Measurements from ENCODE around the gene AFG1L.
"Not testable (repeated sequence)": the region's sequence is repeated elsewhere in the genome, so short reads cannot be mapped to it uniquely, and the experiment has no call there.

The AFG1L gene

DNA sequence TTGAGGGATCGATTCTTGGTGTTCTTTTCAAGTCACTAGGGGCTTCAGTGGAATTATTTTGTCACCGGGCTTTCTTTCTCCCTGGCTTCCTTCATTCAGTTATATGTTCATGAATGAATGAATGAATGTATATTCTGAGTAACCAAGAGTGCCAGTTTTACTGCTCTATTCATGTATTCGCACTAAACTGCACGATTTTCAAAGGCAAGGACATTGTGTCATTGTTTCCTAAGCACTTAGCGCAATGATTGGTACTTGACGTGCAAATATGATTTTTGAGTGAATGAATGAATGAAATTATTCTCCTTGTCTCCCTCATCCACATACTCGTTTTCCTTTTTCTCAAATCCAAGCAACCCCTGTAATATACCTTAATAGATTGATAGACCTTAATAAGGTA lies 822 bp downstream of the AFG1L start:
- TF ChIP-seq JUND (IDR thresholded peaks at IDR 0.05; ENCODE audit: low read depth), result no peak
- DNase-seq (ENCODE audit: low read depth in 1 of 2, low spot score in 1 of 2), result no peak

DNA sequence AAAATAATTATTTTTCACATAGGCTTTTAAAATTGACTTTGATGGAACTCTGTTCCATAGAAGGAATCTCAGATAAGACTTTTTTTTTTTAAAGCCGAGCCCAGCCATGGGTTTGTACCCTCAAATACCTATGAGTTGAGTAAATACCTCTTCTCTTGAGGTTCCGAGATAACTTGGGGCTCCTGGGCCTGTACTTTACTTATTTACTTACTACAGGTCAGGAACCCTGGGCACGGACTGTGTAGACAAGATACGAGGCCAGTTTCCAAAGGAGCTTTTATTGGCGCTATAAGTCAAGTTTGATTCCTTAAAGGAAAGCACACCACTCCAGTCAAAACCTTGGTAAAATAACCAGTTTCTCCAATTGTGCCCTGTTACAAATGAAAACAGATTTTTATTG lies 7.5 kb downstream of the AFG1L start:
- in situ Hi-C loops (cut with HindIII; ENCODE audit: low pct_unique_long_range_greater_than_20kb, low sequenced_read_pairs), result no loop called here
- no peak for DNase-seq (ENCODE audit: low read depth in 1 of 2, low spot score in 1 of 2)
- TF ChIP-seq JUND (IDR thresholded peaks at IDR 0.05; ENCODE audit: low read depth), result no peak

More for the DNA sequence above, 822 bp downstream of the AFG1L start:
- in situ Hi-C loops (cut with HindIII; ENCODE audit: low pct_unique_long_range_greater_than_20kb, low sequenced_read_pairs), result no loop called here

DNA sequence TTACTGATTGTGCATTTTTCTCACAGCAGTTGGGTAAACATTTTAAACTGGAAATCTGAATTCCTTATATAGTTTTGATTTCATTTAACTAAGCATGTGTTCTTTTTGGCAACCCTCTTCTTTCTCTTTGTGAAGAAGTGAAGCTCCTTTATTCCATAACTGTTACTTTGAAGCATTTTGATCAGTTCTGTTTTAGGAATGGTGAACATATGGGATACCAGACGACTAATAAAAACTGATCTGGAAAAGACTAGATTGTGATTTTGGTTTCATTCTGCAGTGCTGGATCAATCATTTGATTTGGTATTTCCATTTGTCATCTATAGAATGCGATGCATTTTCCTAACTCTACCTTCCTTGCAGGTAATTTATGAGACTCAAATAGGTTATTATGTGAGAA lies 9.8 kb downstream of the AFG1L start:
- no peak for DNase-seq (ENCODE audit: low read depth in 1 of 2, low spot score in 1 of 2)
- TF ChIP-seq JUND (IDR thresholded peaks at IDR 0.05; ENCODE audit: low read depth), result no peak
- in situ Hi-C loops (cut with HindIII; ENCODE audit: low pct_unique_long_range_greater_than_20kb, low sequenced_read_pairs), result no loop called here

DNA sequence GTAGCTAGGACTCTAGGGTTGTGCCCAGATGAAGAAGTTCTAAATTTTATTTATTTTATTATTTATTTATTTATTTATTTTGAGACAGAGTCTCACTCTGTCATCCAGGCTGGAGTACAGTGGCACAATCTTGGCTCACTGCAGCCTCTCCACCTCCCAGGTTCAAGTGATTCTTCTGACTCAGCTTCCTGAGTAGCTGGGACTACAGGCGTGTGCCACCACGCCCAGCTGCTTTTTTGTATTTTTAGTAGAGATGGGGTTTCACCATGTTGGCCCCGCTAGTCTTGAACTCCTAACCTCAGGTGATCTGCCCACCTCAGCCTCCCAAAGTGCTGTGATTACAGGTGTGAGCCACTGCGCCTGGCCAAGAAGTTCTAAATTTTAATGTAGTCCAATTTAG lies 13.8 kb downstream of the AFG1L start:
- in situ Hi-C loops (cut with HindIII; ENCODE audit: low pct_unique_long_range_greater_than_20kb, low sequenced_read_pairs); DNase-seq (ENCODE audit: low read depth in 1 of 2, low spot score in 1 of 2): not testable (repeated sequence)

DNA sequence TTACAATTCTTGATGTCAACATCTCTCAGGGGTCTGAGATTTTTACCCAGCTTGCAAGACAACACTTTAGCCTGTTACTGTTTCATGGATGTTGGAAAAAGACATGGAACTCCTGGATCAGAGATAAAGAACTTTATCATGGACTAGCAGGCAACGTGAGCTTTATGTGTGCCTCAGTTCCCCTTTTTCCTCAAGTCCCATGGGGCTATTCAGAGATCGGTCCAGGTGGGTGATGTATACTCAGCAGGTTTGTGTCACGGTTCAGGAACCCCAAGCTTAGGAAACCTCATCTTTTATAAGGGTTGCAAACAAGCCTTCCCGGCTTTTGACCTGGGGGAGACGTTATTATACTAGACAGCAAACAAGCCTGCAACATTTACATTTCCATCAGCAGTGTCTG lies 15.0 kb downstream of the AFG1L start:
- DNase-seq (ENCODE audit: low read depth in 1 of 2, low spot score in 1 of 2), result no peak
- in situ Hi-C loops (cut with HindIII; ENCODE audit: low pct_unique_long_range_greater_than_20kb, low sequenced_read_pairs), result no loop called here
- TF ChIP-seq JUND (IDR thresholded peaks at IDR 0.05; ENCODE audit: low read depth), result no peak

DNA sequence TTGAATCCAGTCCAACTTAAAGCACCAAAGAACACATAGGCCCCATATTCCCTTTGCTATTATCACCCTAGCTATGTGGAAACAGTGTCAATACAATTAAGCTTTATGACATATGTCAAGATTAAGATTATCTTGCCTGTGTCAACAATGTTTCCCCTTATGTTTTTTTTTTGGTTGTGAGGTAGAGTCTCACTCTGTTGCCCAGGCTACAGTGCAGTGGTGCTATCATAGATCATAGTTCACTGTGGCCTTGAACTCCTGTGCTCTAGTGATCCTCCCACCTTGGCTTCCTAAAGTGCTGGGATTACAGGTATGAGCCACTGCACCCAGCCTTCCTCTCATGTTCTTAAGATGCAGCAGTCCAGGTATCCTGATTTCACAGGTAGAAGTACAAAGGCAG lies 17.8 kb downstream of the AFG1L start:
- TF ChIP-seq JUND (IDR thresholded peaks at IDR 0.05; ENCODE audit: low read depth), result no peak
- DNase-seq (ENCODE audit: low read depth in 1 of 2, low spot score in 1 of 2), result no peak
- in situ Hi-C loops (cut with HindIII; ENCODE audit: low pct_unique_long_range_greater_than_20kb, low sequenced_read_pairs), result no loop called here

DNA sequence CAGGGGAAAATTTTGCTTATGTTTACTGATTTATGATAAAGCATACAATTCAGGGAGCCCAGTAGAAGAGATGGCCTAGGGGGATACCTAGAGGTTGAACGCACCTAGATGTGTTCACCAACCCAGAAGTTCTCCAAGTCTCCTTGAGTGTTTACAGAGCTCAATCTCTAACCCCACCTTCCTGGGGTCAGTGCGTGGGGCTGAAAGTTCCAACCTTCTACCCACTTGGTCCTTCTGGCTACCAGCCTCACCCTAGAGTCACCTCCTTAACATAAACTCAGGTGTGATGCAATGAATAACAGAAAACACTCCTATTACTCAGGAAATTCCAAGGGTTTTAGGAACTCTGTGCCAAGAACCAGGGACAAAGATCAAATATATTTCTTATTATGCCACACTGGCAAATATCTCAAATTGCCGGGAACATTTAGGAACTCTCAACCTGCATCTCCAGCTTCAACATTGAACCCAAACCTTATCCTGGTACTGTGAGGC lies 26.4 kb downstream of the AFG1L start:
- DNase-seq (ENCODE audit: low read depth in 1 of 2, low spot score in 1 of 2), result no peak
- TF ChIP-seq JUND (IDR thresholded peaks at IDR 0.05; ENCODE audit: low read depth), result no peak
- in situ Hi-C loops (cut with HindIII; ENCODE audit: low pct_unique_long_range_greater_than_20kb, low sequenced_read_pairs), result no loop called here

DNA sequence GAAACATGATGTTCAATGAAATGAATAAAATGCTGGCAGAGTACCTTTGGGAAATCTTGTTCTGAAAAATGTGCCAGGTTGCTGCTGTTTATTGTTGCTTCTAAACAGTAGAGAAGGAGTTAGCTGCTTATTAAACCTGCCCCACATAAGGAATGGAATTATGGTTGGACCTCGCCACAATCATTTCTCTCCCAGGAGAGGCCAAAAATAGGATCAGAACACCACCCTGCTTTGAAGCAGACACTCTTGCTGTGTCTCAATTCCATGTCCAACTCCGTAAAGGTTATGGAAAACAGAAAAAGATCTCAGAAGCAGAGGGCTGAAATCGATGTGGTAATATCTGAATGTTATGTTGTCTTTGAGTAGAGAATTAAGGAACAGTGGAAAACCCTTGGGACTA lies 27.9 kb downstream of the AFG1L start:
- no peak for TF ChIP-seq JUND (IDR thresholded peaks at IDR 0.05; ENCODE audit: low read depth)

DNA sequence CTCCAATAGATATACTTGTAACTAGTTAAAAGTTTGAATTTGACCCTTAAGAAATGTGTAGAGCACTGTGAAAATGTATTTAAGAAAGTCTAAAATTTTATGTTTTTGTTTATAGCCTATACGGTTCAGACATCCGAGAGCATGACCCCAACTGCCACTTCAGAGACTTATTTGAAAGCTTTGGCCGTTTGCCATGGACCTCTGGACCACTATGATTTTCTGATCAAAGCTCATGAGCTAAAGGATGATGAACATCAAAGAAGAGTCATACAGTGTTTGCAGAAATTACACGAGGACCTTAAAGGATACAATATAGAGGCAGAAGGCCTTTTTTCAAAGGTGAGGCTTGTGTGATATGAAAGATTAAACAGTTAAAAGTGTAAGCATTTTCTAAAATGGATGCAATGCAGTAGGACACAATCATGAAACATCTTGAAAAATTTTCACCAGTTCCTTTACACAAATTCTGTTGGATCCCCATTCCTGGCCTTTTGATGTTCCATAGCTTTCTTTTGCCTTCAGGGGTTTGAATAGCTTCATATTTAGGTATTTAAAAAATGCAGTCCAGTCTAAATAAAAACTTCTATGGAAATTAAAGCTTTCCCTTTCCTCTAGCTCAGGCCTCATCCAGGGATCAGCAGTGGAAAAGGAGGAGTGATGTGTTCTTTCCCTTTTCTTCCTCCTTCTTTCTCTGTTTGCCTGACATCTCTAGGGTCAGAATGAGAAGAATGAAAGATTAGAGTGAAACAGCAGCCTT lies 29.0 kb downstream of the AFG1L start:
- DNase-seq (ENCODE audit: low read depth in 1 of 2, low spot score in 1 of 2), result no peak
- no peak for TF ChIP-seq JUND (IDR thresholded peaks at IDR 0.05; ENCODE audit: low read depth)
- in situ Hi-C loops (cut with HindIII; ENCODE audit: low pct_unique_long_range_greater_than_20kb, low sequenced_read_pairs), result no loop called here

More for the DNA sequence above, 27.9 kb downstream of the AFG1L start:
- in situ Hi-C loops (cut with HindIII; ENCODE audit: low pct_unique_long_range_greater_than_20kb, low sequenced_read_pairs), result no loop called here
- no peak for DNase-seq (ENCODE audit: low read depth in 1 of 2, low spot score in 1 of 2)

DNA sequence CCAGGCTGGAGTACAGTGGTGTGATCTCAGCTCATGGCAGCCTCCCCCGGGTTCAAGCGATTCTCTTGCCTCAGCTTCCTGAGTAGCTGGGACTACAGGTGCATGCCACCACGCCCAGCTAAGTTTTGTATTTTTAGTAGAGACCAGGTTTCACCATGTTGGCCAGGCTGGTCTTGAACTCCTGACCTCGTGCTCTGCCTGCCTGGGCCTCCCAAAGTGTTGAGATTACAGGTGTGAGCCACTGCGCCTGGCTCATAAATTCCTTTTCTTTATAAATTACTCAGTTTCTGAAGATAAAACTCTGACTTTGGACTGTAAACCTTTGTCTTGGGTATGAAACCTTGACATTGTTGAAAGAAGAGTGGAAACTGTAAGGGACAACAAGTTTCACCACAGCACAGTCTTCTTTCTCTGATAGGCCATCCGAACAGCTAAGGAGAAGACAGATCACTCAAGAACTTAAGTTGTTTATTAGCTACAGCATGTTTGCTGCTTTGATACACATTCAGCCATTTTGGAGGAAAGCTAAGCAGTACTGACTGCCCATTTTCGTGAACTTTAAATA lies 35.4 kb downstream of the AFG1L start:
- in situ Hi-C loops (cut with HindIII; ENCODE audit: low pct_unique_long_range_greater_than_20kb, low sequenced_read_pairs); DNase-seq (ENCODE audit: low read depth in 1 of 2, low spot score in 1 of 2): not testable (repeated sequence)

DNA sequence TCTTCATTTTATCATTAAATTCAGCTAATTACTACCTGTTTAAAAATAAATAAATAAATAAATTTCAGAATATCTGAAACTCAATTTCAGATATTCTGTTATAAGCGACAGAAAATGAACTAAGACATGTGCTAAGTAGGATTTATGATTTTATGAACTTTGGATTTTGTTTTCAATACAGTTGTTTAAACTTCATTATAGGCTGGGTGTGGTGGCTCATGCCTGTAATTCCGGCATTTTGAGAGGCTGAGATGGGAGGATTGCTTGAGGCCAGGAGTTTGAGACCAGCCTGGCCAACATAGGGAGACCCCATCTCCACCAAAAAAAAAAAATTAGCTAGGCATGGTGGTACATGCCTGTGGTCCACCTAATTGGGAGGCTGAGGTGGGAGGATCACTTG lies 36.0 kb downstream of the AFG1L start:
- DNase-seq (ENCODE audit: low read depth in 1 of 2, low spot score in 1 of 2), result no peak
- TF ChIP-seq JUND (IDR thresholded peaks at IDR 0.05; ENCODE audit: low read depth), result no peak
- in situ Hi-C loops (cut with HindIII; ENCODE audit: low pct_unique_long_range_greater_than_20kb, low sequenced_read_pairs), result no loop called here

DNA sequence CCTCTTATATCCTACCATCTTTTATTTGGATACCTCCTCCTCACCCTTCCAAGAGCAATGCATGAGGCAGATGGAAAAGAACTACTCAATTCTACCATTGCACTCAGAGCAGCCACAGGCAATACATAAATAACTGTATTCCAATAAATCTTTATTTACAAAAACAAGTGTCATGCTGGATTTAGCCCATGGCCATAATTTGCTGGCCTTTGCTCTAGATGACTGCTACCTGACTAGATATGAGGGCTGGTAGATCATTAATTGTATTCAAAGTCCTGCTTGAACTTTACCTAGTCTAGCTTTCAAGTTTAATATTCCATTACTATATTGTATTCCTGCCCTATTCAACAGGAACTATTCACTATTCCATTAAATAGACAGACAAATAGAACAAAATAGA lies 37.1 kb downstream of the AFG1L start:
- TF ChIP-seq JUND (IDR thresholded peaks at IDR 0.05; ENCODE audit: low read depth), result no peak
- in situ Hi-C loops (cut with HindIII; ENCODE audit: low pct_unique_long_range_greater_than_20kb, low sequenced_read_pairs), result no loop called here
- DNase-seq (ENCODE audit: low read depth in 1 of 2, low spot score in 1 of 2), result no peak

DNA sequence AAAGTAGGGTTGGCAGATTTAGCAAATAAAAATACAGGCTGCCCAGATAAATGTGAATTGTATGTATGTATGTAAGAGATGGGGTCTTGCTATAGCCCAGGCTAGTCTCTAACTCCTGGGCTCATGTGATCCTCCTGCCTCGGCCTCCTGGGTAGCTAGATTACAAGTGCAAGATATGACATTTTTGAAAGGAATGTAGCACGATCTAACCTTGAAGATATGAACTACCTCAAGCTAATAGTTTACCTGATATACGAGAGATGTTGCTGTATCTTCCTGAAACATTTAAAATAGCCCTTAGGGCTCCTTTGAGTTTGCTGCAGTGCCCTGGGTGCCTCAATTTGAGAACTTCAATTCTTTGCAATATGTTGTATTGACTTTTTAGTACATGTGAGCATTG lies 42.1 kb downstream of the AFG1L start:
- in situ Hi-C loops (cut with HindIII; ENCODE audit: low pct_unique_long_range_greater_than_20kb, low sequenced_read_pairs), result no loop called here

DNA sequence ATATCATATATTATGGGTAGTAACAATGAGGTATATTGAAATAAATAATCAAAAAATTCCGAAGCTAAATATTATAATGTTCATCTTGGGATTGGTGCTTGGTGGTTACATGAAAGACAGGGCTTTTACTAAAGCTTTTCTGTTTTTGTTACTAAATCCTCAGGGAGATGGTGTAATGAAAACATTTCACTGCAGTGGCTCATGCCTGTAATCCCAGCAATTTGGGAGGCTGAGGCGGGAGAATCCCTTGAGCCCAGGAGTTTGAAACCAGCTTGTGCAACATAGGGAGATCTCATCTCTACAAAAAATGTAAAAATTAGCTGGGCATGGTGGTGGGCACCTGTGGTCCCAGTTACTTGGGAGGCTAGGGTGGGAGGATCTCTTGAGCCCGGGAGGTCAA lies 42.9 kb downstream of the AFG1L start:
- TF ChIP-seq JUND (IDR thresholded peaks at IDR 0.05; ENCODE audit: low read depth), result no peak
- no peak for DNase-seq (ENCODE audit: low read depth in 1 of 2, low spot score in 1 of 2)
- in situ Hi-C loops (cut with HindIII; ENCODE audit: low pct_unique_long_range_greater_than_20kb, low sequenced_read_pairs), result no loop called here

More for the DNA sequence above, 42.1 kb downstream of the AFG1L start:
- no peak for DNase-seq (ENCODE audit: low read depth in 1 of 2, low spot score in 1 of 2)
- TF ChIP-seq JUND (IDR thresholded peaks at IDR 0.05; ENCODE audit: low read depth), result no peak
